Measurements from ENCODE around the gene SLC9C1. TPM values are rescaled to one million over a fixed set of nuclear protein-coding genes. Genes with fewer than 3 reads are reported as not detected.

The SLC9C1 gene
- total RNA-seq, 1 experiment from 2014 or later = 0.50 TPM

DNA sequence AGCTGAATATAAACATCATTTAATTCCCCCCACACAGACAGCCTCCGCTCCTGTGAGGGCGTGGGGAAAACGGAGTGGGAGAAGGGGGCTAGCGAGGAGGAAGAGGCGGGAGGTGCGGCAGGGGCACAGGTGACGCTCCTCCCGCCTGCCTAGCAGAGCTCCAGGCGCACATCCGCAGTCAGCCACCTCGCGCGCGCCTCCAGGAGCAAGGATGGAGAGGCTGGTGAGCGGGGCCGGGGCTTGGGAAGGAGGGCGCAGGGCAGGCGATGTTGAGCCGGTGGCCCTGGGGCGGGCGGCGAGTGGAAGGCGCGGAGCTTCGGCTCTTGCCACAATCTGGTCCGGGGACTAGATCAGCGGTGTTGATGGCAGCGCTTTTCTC lies 39.0 kb upstream of the SLC9C1 start, which contains the start of gene CD200:
Gene CD200, plus strand, starts transcription at position 155 of the 379 bp plus-strand sequence. Its CDS starts 57 bp downstream, at position 212.
- H3K9ac ChIP-seq (ENCODE audit: extremely low read depth, insufficient read length, low read length) = peak within 1 kb of the TSS; percentile 81
- H2BK15ac ChIP-seq (ENCODE audit: low read depth, low read length) = no peak within 1 kb of the TSS
- H2BK5ac ChIP-seq (ENCODE audit: insufficient read length, low read length) = no peak within 1 kb of the TSS
- Mint-ChIP-seq H3K36me3 (ENCODE audit: insufficient read depth in 1 of 3, low read depth in 3 of 3) (peaks cover 21 to 25% (median 25%) of the 10 kb centered on the region in 3 experiments; a peak in 6 of 7 replicates), H3K27ac (peak within 1 kb of the TSS; percentile 98), H3K9me3 (no peaks in the 10 kb centered on the region; a peak in 2 of 5 replicates), H3K4me3 (peak within 1 kb of the TSS; percentile 91 to 94), H3K4me1 (peaks cover 37 to 46% of the 10 kb centered on the region in 2 experiments), H3K27me3 (ENCODE audit: low read depth) (no peaks in the 10 kb centered on the region)
- no CpG with 5 or more reads among the region's 28 CpGs for WGBS (ENCODE audit: extremely low coverage, insufficient read length, low lambda C conversion rate)
- H3K4me1 ChIP-seq (ENCODE audit: insufficient read depth, low read length) = peaks cover 10% of the 10 kb centered on the region
- H2AK5ac ChIP-seq (ENCODE audit: insufficient read length, low read length) = no peak within 1 kb of the TSS
- TF ChIP-seq, protein P1, sequence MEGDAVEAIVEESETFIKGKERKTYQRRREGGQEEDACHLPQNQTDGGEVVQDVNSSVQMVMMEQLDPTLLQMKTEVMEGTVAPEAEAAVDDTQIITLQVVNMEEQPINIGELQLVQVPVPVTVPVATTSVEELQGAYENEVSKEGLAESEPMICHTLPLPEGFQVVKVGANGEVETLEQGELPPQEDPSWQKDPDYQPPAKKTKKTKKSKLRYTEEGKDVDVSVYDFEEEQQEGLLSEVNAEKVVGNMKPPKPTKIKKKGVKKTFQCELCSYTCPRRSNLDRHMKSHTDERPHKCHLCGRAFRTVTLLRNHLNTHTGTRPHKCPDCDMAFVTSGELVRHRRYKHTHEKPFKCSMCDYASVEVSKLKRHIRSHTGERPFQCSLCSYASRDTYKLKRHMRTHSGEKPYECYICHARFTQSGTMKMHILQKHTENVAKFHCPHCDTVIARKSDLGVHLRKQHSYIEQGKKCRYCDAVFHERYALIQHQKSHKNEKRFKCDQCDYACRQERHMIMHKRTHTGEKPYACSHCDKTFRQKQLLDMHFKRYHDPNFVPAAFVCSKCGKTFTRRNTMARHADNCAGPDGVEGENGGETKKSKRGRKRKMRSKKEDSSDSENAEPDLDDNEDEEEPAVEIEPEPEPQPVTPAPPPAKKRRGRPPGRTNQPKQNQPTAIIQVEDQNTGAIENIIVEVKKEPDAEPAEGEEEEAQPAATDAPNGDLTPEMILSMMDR (conservative IDR thresholded peaks at IDR 0.05) = 0 out of 3 replicates have a peak, but pooled peaks have one; percentile 14
- no peak within 1 kb of the TSS for H3K23ac ChIP-seq (ENCODE audit: insufficient read length, low read depth, low read length)
- H3K79me2 ChIP-seq (ENCODE audit: insufficient read depth, low read length) = peaks cover 23% of the 10 kb centered on the region
- H3K56ac ChIP-seq (ENCODE audit: insufficient read length, low read depth, low read length) = no peak within 1 kb of the TSS
- no peaks in the 10 kb centered on the region for H3K27me3 ChIP-seq (ENCODE audit: insufficient read depth, low read length)
- H4K20me1 ChIP-seq (ENCODE audit: control insufficient read depth, insufficient read depth, insufficient read length) = no peaks in the 10 kb centered on the region
- H2AFZ ChIP-seq (ENCODE audit: low read length) = peak within 1 kb of the TSS; percentile 34
- H3K79me1 ChIP-seq (ENCODE audit: insufficient read depth, low read depth, low read length, poor library complexity, severe bottlenecking) = no peaks in the 10 kb centered on the region
- DNase-seq = peak; percentile 67
- no peak within 1 kb of the TSS for H2BK12ac ChIP-seq (ENCODE audit: insufficient read length, low read depth, low read length)
- peak within 1 kb of the TSS; percentile 9 for H3T11ph ChIP-seq (ENCODE audit: low read length)
- H3K27ac ChIP-seq (ENCODE audit: insufficient read length, low read depth, low read length) = peak within 1 kb of the TSS; percentile 58
- peaks cover 10% of the 10 kb centered on the region for H3K23me2 ChIP-seq (ENCODE audit: insufficient read length, low read depth, low read length, poor library complexity, severe bottlenecking)
- no peaks in the 10 kb centered on the region for H3K9me3 ChIP-seq (ENCODE audit: control insufficient read depth, low read depth, low read length)
- no peak within 1 kb of the TSS for H4K91ac ChIP-seq (ENCODE audit: insufficient read length, low read depth, low read length)
- no peak within 1 kb of the TSS for H2BK120ac ChIP-seq (ENCODE audit: low read depth, low read length, poor library complexity, severe bottlenecking)
- no peak within 1 kb of the TSS for H2BK20ac ChIP-seq (ENCODE audit: low read depth, low read length, poor library complexity, severe bottlenecking)
- H3K4me2 ChIP-seq (ENCODE audit: insufficient read depth, insufficient read length, low read length) = peak within 1 kb of the TSS; percentile 91
- H4K5ac ChIP-seq (ENCODE audit: insufficient read length, low read depth, low read length) = no peak within 1 kb of the TSS
- H3K18ac ChIP-seq (ENCODE audit: insufficient read length, low read depth, low read length) = peak within 1 kb of the TSS; percentile 93
- no peak within 1 kb of the TSS; the same call in 1 of the 2 replicates for H3K4ac ChIP-seq (ENCODE audit: low read depth, low read length)
- peak within 1 kb of the TSS; percentile 93 for H3K14ac ChIP-seq (ENCODE audit: insufficient read depth, low read length)
- H4K8ac ChIP-seq (replicated peaks; ENCODE audit: insufficient read length, low read depth, low read length) = no peak within 1 kb of the TSS
